Heart left ventricle (tissue), 16 donors: ENCODE results near the gene RPL26. TPM values are rescaled to one million over a fixed set of nuclear protein-coding genes. Genes with fewer than 3 reads are reported as not detected.

Source experiments
- ATAC-seq, 4 donors: fragments of 200-7000 bp; cut with Tn5 transposase; one replicate each; pipeline ENCODE4 v1.9.1; 2020 to 2022; ENCODE audit warnings: moderate library complexity in 4 of 4, mild to moderate bottlenecking in 3 of 4, moderate number of reproducible peaks in 1 of 4
- DNase-seq, 5 donors: peaks; one replicate each; pipeline ENCODE4 v3.0.0-alpha.2; 2020
- H3K27ac ChIP-seq, 12 donors: fragments of 200-600 bp; sonication (generic) in 4 of 12; one replicate each; pipeline versions ENCODE4 v1.5.0 to v1.8.0; 2016 to 2022; ENCODE audit warnings: mild to moderate bottlenecking in 2 of 12
- H3K27me3 ChIP-seq, 9 donors: fragments of 200-600 bp; sonication (generic) in 2 of 9; one replicate each; pipeline versions ENCODE4 v1.5.1 to v1.8.0; 2016 to 2022; ENCODE audit warnings: mild to moderate bottlenecking in 3 of 9
- H3K36me3 ChIP-seq, 9 donors: fragments of 200-600 bp; sonication (generic) in 2 of 9; one replicate each; pipeline versions ENCODE4 v1.5.0 to v1.8.0; 2018 to 2022; ENCODE audit warnings: mild to moderate bottlenecking in 2 of 9
- H3K4me1 ChIP-seq, 12 donors: fragments of 200-600 bp; sonication (generic) in 4 of 12; one replicate each; pipeline versions ENCODE4 v1.5.0 to v1.8.0; 2016 to 2022; ENCODE audit warnings: mild to moderate bottlenecking in 3 of 12
- H3K4me3 ChIP-seq, 12 donors: fragments of 200-600 bp; sonication (generic) in 4 of 12; one replicate each; pipeline versions ENCODE4 v1.5.0 to v1.8.0; 2017 to 2022; ENCODE audit warnings: mild to moderate bottlenecking in 9 of 12, moderate library complexity in 4 of 12
- H3K9me3 ChIP-seq, 12 donors: fragments of 200-600 bp; sonication (generic) in 4 of 12; one replicate each; pipeline versions ENCODE4 v1.5.0 to v1.8.0; 2016 to 2022; ENCODE audit warnings: mild to moderate bottlenecking in 1 of 12
- POLR2A ChIP-seq, 2 donors: fragments of 450-650 bp; IDR thresholded peaks; one replicate each; pipeline ENCODE4 v1.6.1; 2017; ENCODE audit warnings: antibody characterized with exemption in 2 of 2, mild to moderate bottlenecking in 2 of 2, moderate library complexity in 2 of 2
- WGBS, 4 donors: extraction: QIAGEN DNeasy Blood & Tissue Kit in 2 of 4; methylation state at CpG; one replicate each; pipeline versions ENCODE4 v1.1.5 to v1.1.7; 2013 to 2018; 5-methylcytosine and 5-hydroxymethylcytosine counted together
- intact Hi-C, 10 donors: fragments of 100-400 bp; cut with DNase I; formaldehyde crosslinking; loops; one replicate each; pipeline versions ENCODE4 v1.11.1 to v1.14.2; 2022
- polyA plus RNA-seq, 2 donors: library from polyadenylated mRNA; stranded (reverse); fragments of 200-250 nt; gene quantifications; one replicate each; pipeline ENCODE4 v1.2.3, GENCODE V29; 2013
- total RNA-seq, 9 donors: library from RNA; depleted of rRNA in 2 of 9; stranded (reverse); fragments of >200 nt in 2 of 9; fragmentation: NEBNext Ultra II Directional in 3 of 9; extraction: Animal tissue kit (Norgen Biotek cat#: 25700) in 3 of 9; gene quantifications; one replicate each; pipeline versions ENCODE4 v1.1.0 to v1.2.4, GENCODE V29; 2016 to 2023
- TF ChIP-seq, protein P1 (sequence below), 12 donors: fragments of 200-600 bp; sonication (generic) in 4 of 12; IDR thresholded peaks; one replicate each; pipeline versions ENCODE4 v1.5.0 to v1.8.0; 2018 to 2022; ENCODE audit warnings: antibody characterized with exemption in 12 of 12, mild to moderate bottlenecking in 5 of 12
- donor health status: ischemic (EF 13 %, LVEDD 7.1; RV severe dilation, severe dysfunction).
- donor health status: healthy with polysubstance abuse.
- donor health status: DM: no; HTN: yes; CAD: no.
- donor health status: DM: no; HTN: no; CAD: no.
- donor health status: ischemic (EF 25% LVEDD 6.9; RV normal size, moderate dysfunction).
- donor health status: ischemic (EF 25% LVEDD 5.7; RV mildly dilated, moderate dysfunction).
- donor health status: healthy.
- donor health status: DM: yes; HTN: yes; CAD: no.
- donor health status: ischemic (EF 35%, LVEDD 5.7; RV mildly dilated, moderate dysfunction).
- donor health status: nonischemic (EF 11% LVEDD 7.7; RV severe dilation, severe dysfunction).
- donor health status: DM: yes; HTN: yes; CAD: no.
- donor health status: PGD.
- donor health status: ischemic (EF 29% LVEDD 5.4; RV normal size, mild dysfunction).
- donor health status: nonischemic (EF 23%, LVEDD 6.1; RV moderate dilation, normal function).

RPL26 gene
- total and polyA plus RNA-seq, 11 donors: 967 to 4,104 (median 1,265) TPM

DNA sequence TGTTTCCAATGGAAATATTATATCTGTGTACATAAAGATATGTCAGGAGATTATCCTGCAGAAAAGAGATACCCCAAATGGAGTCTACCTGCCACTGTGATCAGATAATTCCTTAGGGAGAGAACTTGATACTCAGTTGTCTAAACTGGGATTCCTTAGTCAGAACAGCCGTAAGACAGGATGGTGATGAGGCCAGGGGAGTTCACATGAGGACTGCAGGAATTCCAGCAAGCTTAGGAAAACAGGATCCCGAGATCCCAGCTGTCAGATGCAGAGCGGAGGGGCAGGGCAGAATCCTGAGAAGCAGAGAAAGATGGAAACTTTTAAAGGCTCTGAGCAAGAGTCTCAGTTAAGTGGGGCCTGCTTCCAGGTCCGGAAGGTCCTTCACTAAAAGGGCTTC is 11.2 kb downstream of the RPL26 start:
- TF ChIP-seq, protein P1, sequence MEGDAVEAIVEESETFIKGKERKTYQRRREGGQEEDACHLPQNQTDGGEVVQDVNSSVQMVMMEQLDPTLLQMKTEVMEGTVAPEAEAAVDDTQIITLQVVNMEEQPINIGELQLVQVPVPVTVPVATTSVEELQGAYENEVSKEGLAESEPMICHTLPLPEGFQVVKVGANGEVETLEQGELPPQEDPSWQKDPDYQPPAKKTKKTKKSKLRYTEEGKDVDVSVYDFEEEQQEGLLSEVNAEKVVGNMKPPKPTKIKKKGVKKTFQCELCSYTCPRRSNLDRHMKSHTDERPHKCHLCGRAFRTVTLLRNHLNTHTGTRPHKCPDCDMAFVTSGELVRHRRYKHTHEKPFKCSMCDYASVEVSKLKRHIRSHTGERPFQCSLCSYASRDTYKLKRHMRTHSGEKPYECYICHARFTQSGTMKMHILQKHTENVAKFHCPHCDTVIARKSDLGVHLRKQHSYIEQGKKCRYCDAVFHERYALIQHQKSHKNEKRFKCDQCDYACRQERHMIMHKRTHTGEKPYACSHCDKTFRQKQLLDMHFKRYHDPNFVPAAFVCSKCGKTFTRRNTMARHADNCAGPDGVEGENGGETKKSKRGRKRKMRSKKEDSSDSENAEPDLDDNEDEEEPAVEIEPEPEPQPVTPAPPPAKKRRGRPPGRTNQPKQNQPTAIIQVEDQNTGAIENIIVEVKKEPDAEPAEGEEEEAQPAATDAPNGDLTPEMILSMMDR (IDR thresholded peaks at IDR 0.05): no peak
- TF ChIP-seq POLR2A (IDR thresholded peaks at IDR 0.05): no peak
- Histone ChIP-seq H3K27ac (peak overlapping the region in 8 of 12 donors; percentile 2 to 48 (median 33)), H3K27me3 (no peaks in the 10 kb centered on the region), H3K36me3 (peaks cover 0 to 48% (median 32%) of the 10 kb centered on the region in 9 donors), H3K4me1 (peaks cover 0 to 37% (median 18%) of the 10 kb centered on the region in 12 donors), H3K9me3 (no peaks in the 10 kb centered on the region), H3K4me3 (no peak overlapping the region)
- ATAC-seq (peak in 1 of 4 donors; percentile 32), DNase-seq (peak in 1 of 5 donors; percentile 28)
- 32 to 57% (median 50%) methylated on average over 4 of the region's 4 CpGs for WGBS, 4 donors
- intact Hi-C loops: loop anchor here in 4 of 10 donors (10.0 kb wide), 4 partner anchors 47 to 177 kb away; partner anchors contain the start of genes ARHGEF15 (in 1 of the 4) and BORCS6 (in 1 of the 4)

DNA sequence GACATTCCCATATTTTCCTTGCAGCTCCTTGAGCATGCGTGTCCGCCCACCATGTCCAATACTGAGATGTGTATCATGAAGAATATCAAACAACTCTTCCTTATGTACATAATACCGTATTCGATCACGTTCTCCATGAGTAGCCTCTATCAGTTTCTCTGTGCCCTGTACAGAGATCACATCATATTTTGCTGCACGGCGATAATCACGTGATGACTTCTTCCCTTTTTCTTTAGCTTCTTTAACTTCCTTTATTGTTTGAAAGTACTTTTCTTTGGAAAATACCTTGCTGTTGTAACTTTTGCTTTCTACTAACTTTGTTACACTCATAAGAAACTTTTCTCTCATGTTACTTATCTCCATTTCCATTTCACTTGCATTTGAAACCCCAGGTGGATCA is 13.0 kb downstream of the RPL26 start:
- intact Hi-C loops: loop anchor here in 5 of 10 donors (5.0 to 10.0 kb wide), 5 partner anchors 45 to 175 kb away; partner anchors contain the start of genes ARHGEF15 (in 2 of the 5) and BORCS6 (in 1 of the 5)
- WGBS, 4 donors: 88 to 94% (median 91%) methylated on average over 8 of the region's 8 CpGs

DNA sequence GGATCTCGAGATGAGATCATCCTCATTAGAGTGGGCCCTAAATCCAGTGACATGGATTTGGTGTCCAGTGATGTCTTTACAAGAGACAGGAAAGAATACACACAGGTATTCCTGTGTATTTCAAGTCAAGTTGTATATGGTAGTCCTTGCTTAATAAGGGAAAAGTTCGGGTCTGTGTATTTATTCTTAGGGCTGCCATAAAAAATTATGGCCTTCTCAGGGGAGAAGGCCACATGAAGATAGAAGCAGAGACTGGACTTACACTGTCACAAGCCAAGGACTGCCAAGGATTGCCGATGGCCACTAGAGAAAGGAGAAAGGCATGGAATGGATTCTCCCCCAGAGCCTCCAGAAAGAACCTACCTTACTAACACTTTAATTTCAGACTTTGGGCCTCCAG is 14.8 kb downstream of the RPL26 start:
- peak overlapping the region in 5 of 12 donors; percentile 13 to 48 (median 20) for H3K27ac ChIP-seq
- H3K4me1 ChIP-seq: peaks cover 0 to 43% (median 27%) of the 10 kb centered on the region in 12 donors
- ATAC-seq (no peak), DNase-seq (no peak)
- no peak overlapping the region for H3K4me3 ChIP-seq
- intact Hi-C loops: loop anchor here in 1 of 10 donors (5.0 kb wide), 1 partner anchor 56 kb away; the partner anchor contains the start of gene ARHGEF15
- peaks cover 0 to 61% (median 32%) of the 10 kb centered on the region in 9 donors for H3K36me3 ChIP-seq
- TF ChIP-seq, protein P1 (IDR thresholded peaks at IDR 0.05): no peak
- no peak for TF ChIP-seq POLR2A (IDR thresholded peaks at IDR 0.05)
- 78 to 94% (median 92%) methylated on average over 3 of the region's 3 CpGs for WGBS, 4 donors
- H3K9me3 ChIP-seq: no peaks in the 10 kb centered on the region
- H3K27me3 ChIP-seq: no peaks in the 10 kb centered on the region

More for the DNA sequence above, 13.0 kb downstream of the RPL26 start:
- no peaks in the 10 kb centered on the region for H3K27me3 ChIP-seq
- ATAC-seq (no peak), DNase-seq (no peak)
- peak overlapping the region in 2 of 12 donors; percentile 9 to 32 for H3K27ac ChIP-seq
- no peak for TF ChIP-seq POLR2A (IDR thresholded peaks at IDR 0.05)
- H3K9me3 ChIP-seq: no peaks in the 10 kb centered on the region
- no peak overlapping the region for H3K4me3 ChIP-seq
- peaks cover 0 to 51% (median 32%) of the 10 kb centered on the region in 9 donors for H3K36me3 ChIP-seq
- H3K4me1 ChIP-seq: peaks cover 0 to 44% (median 24%) of the 10 kb centered on the region in 12 donors

DNA sequence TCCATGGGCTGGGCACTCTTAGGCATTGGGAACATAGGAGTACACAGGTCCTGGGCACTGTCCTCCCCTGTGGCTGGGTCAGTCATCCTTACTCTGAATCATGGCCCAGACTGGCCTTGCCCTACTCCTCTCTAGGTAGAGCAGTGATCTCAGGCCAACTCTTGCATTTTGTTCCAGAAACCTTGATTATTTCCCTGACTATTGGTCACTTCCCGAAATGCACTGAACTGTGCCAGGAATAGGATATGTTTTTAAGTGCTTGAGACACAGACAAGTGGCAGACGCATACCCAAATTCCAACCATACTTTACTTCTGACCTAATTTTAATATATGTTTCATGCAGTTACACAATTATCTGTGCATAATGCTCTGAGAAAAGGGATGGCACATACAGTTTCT is 16.8 kb downstream of the RPL26 start:
- Histone ChIP-seq H3K4me1 (peaks cover 0 to 54% (median 30%) of the 10 kb centered on the region in 12 donors), H3K36me3 (peaks cover 0 to 53% (median 28%) of the 10 kb centered on the region in 9 donors), H3K9me3 (no peaks in the 10 kb centered on the region), H3K4me3 (no peak overlapping the region), H3K27me3 (no peaks in the 10 kb centered on the region), H3K27ac (peak overlapping the region; percentile 15 to 76 (median 62))
- TF ChIP-seq, protein P1 (IDR thresholded peaks at IDR 0.05): no peak
- TF ChIP-seq POLR2A (IDR thresholded peaks at IDR 0.05): no peak
- WGBS, 4 donors: 16 to 34% (median 24%) methylated on average over 2 of the region's 2 CpGs
- DNase-seq (no peak), ATAC-seq (peak; percentile 17 to 67 (median 64))
- intact Hi-C loops: loop anchor here in 1 of 10 donors (5.0 kb wide), 1 partner anchor 54 kb away; the partner anchor contains the start of gene ARHGEF15
